Mucosa of rectum (tissue), 2 donors: Measurements from ENCODE around the gene CAPZA2.

Source experiments
- H3K27ac ChIP-seq, 2 donors: one replicate each; pipeline ENCODE4 v1.7.0; 2013; ENCODE audit warnings: inconsistent platforms in 2 of 2, low read depth in 2 of 2, low read length in 2 of 2
- H3K27me3 ChIP-seq, 2 donors: one replicate each; pipeline ENCODE4 v1.7.0; 2013; ENCODE audit warnings: low read length in 2 of 2; ENCODE audit not compliant: control insufficient read depth in 2 of 2, insufficient read depth in 2 of 2
- H3K36me3 ChIP-seq, 2 donors: one replicate each; pipeline ENCODE4 v1.7.0; 2013; ENCODE audit warnings: low read length in 2 of 2; ENCODE audit not compliant: control insufficient read depth in 2 of 2, insufficient read depth in 2 of 2
- H3K4me1 ChIP-seq, 2 donors: one replicate each; pipeline ENCODE4 v1.7.0; 2013; ENCODE audit warnings: low read length in 2 of 2, mild to moderate bottlenecking in 1 of 2; ENCODE audit not compliant: control insufficient read depth in 2 of 2, insufficient read depth in 2 of 2
- H3K4me3 ChIP-seq, 2 donors: one replicate each; pipeline ENCODE4 v1.7.0; 2013; ENCODE audit warnings: low read length in 2 of 2
- H3K9ac ChIP-seq, 2 donors: one replicate each; pipeline ENCODE4 v1.7.0; 2013; ENCODE audit warnings: low read length in 2 of 2, low read depth in 1 of 2, mild to moderate bottlenecking in 1 of 2
- H3K9me3 ChIP-seq, 2 donors: one replicate each; pipeline ENCODE4 v1.7.0; 2013; ENCODE audit warnings: low read length in 2 of 2; ENCODE audit not compliant: control insufficient read depth in 2 of 2
- donor health status: healthy.
- donor health status: Normal muscosa, but diverticular disease.

CAPZA2 gene

GRCh38 chr7:116951366-116952292 is 89.2 kb downstream of the CAPZA2 start:
- Histone ChIP-seq H3K9ac (peak overlapping the region in 1 of 2 donors; percentile 9), H3K9me3 (no peaks in the 10 kb centered on the region), H3K4me3 (peak overlapping the region in 1 of 2 donors; percentile 59), H3K27me3 (no peaks in the 10 kb centered on the region), H3K4me1 (peaks cover 10 to 16% of the 10 kb centered on the region in 2 donors), H3K27ac (no peak overlapping the region), H3K36me3 (no peaks in the 10 kb centered on the region)

- peaks cover 10 to 16% of the 10 kb centered on the region in 2 donors for H3K4me1 ChIP-seq
Observed at GRCh38 chr7:116952635-116953371, 90.4 kb downstream of the CAPZA2 start.

GRCh38 chr7:116953372-116953905 is 91.1 kb downstream of the CAPZA2 start, which contains the start of gene ST7:
ST7 (plus strand) TSS chr7:116953501; CDS start chr7:116953541, 40 bp downstream.
- Histone ChIP-seq H3K36me3 (no peaks in the 10 kb centered on the region), H3K4me1 (peaks cover 10 to 16% of the 10 kb centered on the region in 2 donors), H3K9me3 (no peaks in the 10 kb centered on the region), H3K4me3 (peak within 1 kb of the TSS; percentile 96), H3K27me3 (no peaks in the 10 kb centered on the region), H3K27ac (peak within 1 kb of the TSS; percentile 92 to 94), H3K9ac (peak within 1 kb of the TSS; percentile 93 to 98)

More at GRCh38 chr7:116952635-116953371, 90.4 kb downstream of the CAPZA2 start:
- Histone ChIP-seq H3K36me3 (no peaks in the 10 kb centered on the region), H3K27ac (peak overlapping the region; percentile 92 to 94), H3K4me3 (peak overlapping the region; percentile 96), H3K9ac (peak overlapping the region; percentile 87 to 98), H3K27me3 (no peaks in the 10 kb centered on the region), H3K9me3 (no peaks in the 10 kb centered on the region)

GRCh38 chr7:116953906-116954838 is 91.8 kb downstream of the CAPZA2 start:
- Histone ChIP-seq H3K27ac (peak overlapping the region; percentile 92 to 94), H3K9me3 (no peaks in the 10 kb centered on the region), H3K4me1 (peaks cover 10 to 16% of the 10 kb centered on the region in 2 donors), H3K36me3 (no peaks in the 10 kb centered on the region), H3K4me3 (peak overlapping the region; percentile 96), H3K27me3 (no peaks in the 10 kb centered on the region), H3K9ac (peak overlapping the region; percentile 90 to 98)

- Histone ChIP-seq H3K9ac (no peak overlapping the region), H3K27me3 (no peaks in the 10 kb centered on the region), H3K4me1 (peaks cover 10 to 16% of the 10 kb centered on the region in 2 donors), H3K4me3 (peak overlapping the region in 1 of 2 donors; percentile 96), H3K9me3 (no peaks in the 10 kb centered on the region), H3K36me3 (no peaks in the 10 kb centered on the region), H3K27ac (no peak overlapping the region)
Observed at GRCh38 chr7:116955340-116955739, 93.0 kb downstream of the CAPZA2 start.

GRCh38 chr7:116955801-116956476 is 93.6 kb downstream of the CAPZA2 start:
- no peak overlapping the region for H3K9ac ChIP-seq
- no peaks in the 10 kb centered on the region for H3K36me3 ChIP-seq
- no peaks in the 10 kb centered on the region for H3K27me3 ChIP-seq
- peak overlapping the region in 1 of 2 donors; percentile 20 for H3K27ac ChIP-seq
- H3K9me3 ChIP-seq: no peaks in the 10 kb centered on the region
- H3K4me3 ChIP-seq: no peak overlapping the region
- H3K4me1 ChIP-seq: peaks cover 10 to 16% of the 10 kb centered on the region in 2 donors

- Histone ChIP-seq H3K36me3 (no peaks in the 10 kb centered on the region), H3K27ac (peak overlapping the region in 1 of 2 donors; percentile 20), H3K4me1 (peaks cover 10 to 16% of the 10 kb centered on the region in 2 donors), H3K9ac (no peak overlapping the region), H3K4me3 (no peak overlapping the region), H3K27me3 (no peaks in the 10 kb centered on the region), H3K9me3 (no peaks in the 10 kb centered on the region)
Observed at GRCh38 chr7:116956477-116956804, 94.1 kb downstream of the CAPZA2 start.

- peaks cover 5 to 10% of the 10 kb centered on the region in 2 donors for H3K4me1 ChIP-seq
- no peaks in the 10 kb centered on the region for H3K27me3 ChIP-seq
- no peaks in the 10 kb centered on the region for H3K36me3 ChIP-seq
- H3K4me3 ChIP-seq: no peak overlapping the region
- no peak overlapping the region for H3K9ac ChIP-seq
- H3K27ac ChIP-seq: no peak overlapping the region
- no peaks in the 10 kb centered on the region for H3K9me3 ChIP-seq
Observed at GRCh38 chr7:116957874-116958273, 95.5 kb downstream of the CAPZA2 start.
